ENCODE measurements around the gene PRPF4.

- TF ChIP-seq CTCF (IDR thresholded peaks at IDR 0.05; ENCODE audit: extremely low read depth in 1 of 2, insufficient read depth in 1 of 2, low read depth in 1 of 2, low read length in 2 of 2) = no peak
- no peak for TF ChIP-seq POLR2AphosphoS5 (IDR thresholded peaks at IDR 0.05; ENCODE audit: insufficient read depth, low read depth, low read length)
- TF ChIP-seq POLR2A (IDR thresholded peaks at IDR 0.05; ENCODE audit: low read depth, low read length) = no peak
- no peak for TF ChIP-seq EZH2 (IDR thresholded peaks at IDR 0.05; ENCODE audit: borderline replicate concordance, low read depth, low read length, severe bottlenecking)
- TF ChIP-seq MYC (IDR thresholded peaks at IDR 0.05; ENCODE audit: low read depth, low read length) = no peak
- no peak for TF ChIP-seq MAX (IDR thresholded peaks at IDR 0.05; ENCODE audit: insufficient read depth, insufficient read length)
- no peak for TF ChIP-seq GATA2 (IDR thresholded peaks at IDR 0.05; ENCODE audit: insufficient read depth, insufficient read length, low read depth, low read length)
- TF ChIP-seq FOS (IDR thresholded peaks at IDR 0.05; ENCODE audit: borderline replicate concordance, insufficient read depth, low read length) = no peak
These were observed 27.4 kb downstream of the PRPF4 start, which contains the start of gene RNF183 for GRCh38 chr9:113302792-113303418.

Data from endothelial cell of umbilical vein (primary cell).